WI38 (cell line): ENCODE measurements around the gene MKNK2.
A peak's percentile ranks its signal among the peaks of the same experiment; 100 is the strongest.

Source experiments
- H3K4me3 ChIP-seq: 2 replicates; pipeline ENCODE4 v1.5.1; 2011; ENCODE audit warnings: low read depth, mild to moderate bottlenecking, control low read depth, low read length
- CTCF ChIP-seq: IDR thresholded peaks from 2 replicates; pipeline ENCODE4 v1.5.1; 2012; ENCODE audit warnings: low read depth, mild to moderate bottlenecking, control low read depth, low read length

MKNK2 gene

GRCh38 chr19:2053601-2054389, 2.8 kb upstream of the MKNK2 start:
- no peak for TF ChIP-seq CTCF
- no peak overlapping the region for H3K4me3 ChIP-seq

GRCh38 chr19:2051773-2052704, 995 bp upstream of the MKNK2 start:
- TF ChIP-seq CTCF, result no peak
- H3K4me3 ChIP-seq, result no peak overlapping the region

GRCh38 chr19:2050349-2050990, 574 bp downstream of the MKNK2 start:
- no peak for TF ChIP-seq CTCF
- peak overlapping the region; percentile 84 for H3K4me3 ChIP-seq

GRCh38 chr19:2049741-2050348, 1.2 kb downstream of the MKNK2 start:
- TF ChIP-seq CTCF, result no peak
- H3K4me3 ChIP-seq, result peak overlapping the region; percentile 84

GRCh38 chr19:2048959-2049740, 1.9 kb downstream of the MKNK2 start:
- no peak for TF ChIP-seq CTCF
- peak overlapping the region; percentile 84 for H3K4me3 ChIP-seq

GRCh38 chr19:2048104-2048958, 2.7 kb downstream of the MKNK2 start:
- TF ChIP-seq CTCF, result no peak
- H3K4me3 ChIP-seq, result no peak overlapping the region
